ENCODE data around the gene DYNC2I2.

DYNC2I2 gene

GRCh38 chr9:128687453-128687852 lies 30.8 kb upstream of the DYNC2I2 start:
- TF ChIP-seq CTCF (IDR thresholded peaks at IDR 0.05; ENCODE audit: unreplicated experiment in 3 of 3), result no peak
- peaks cover 13% of the 10 kb centered on the region for H3K36me3 Mint-ChIP-seq (ENCODE audit: low read depth)
- peak overlapping the region; percentile 50 to 98 (median 96) for H3K4me3 Mint-ChIP-seq
- H3K4me1 Mint-ChIP-seq, result peaks cover 52% of the 10 kb centered on the region
- H3K9me3 Mint-ChIP-seq, result no peaks in the 10 kb centered on the region
- peak overlapping the region in 2 of 3 experiments; percentile 42 to 98 for H3K27ac Mint-ChIP-seq
- H3K27me3 Mint-ChIP-seq (ENCODE audit: low read depth), result no peaks in the 10 kb centered on the region

- peaks cover 40% of the 10 kb centered on the region for H3K4me1 Mint-ChIP-seq
- TF ChIP-seq CTCF (IDR thresholded peaks at IDR 0.05; ENCODE audit: unreplicated experiment in 3 of 3), result no peak
These were observed 29.2 kb upstream of the DYNC2I2 start for GRCh38 chr9:128685636-128686489.

GRCh38 chr9:128684325-128685199 lies 27.9 kb upstream of the DYNC2I2 start:
- TF ChIP-seq CTCF (IDR thresholded peaks at IDR 0.05; ENCODE audit: unreplicated experiment in 3 of 3), result no peak
- H3K27me3 Mint-ChIP-seq (ENCODE audit: low read depth), result no peaks in the 10 kb centered on the region
- peak overlapping the region; percentile 97 to 98 (median 98) for H3K27ac Mint-ChIP-seq
- peaks cover 40% of the 10 kb centered on the region for H3K4me1 Mint-ChIP-seq
- no peaks in the 10 kb centered on the region for H3K9me3 Mint-ChIP-seq
- peak overlapping the region; percentile 92 to 98 (median 96) for H3K4me3 Mint-ChIP-seq
- H3K36me3 Mint-ChIP-seq (ENCODE audit: low read depth), result no peaks in the 10 kb centered on the region

More at GRCh38 chr9:128685636-128686489, 29.2 kb upstream of the DYNC2I2 start:
- H3K27me3 Mint-ChIP-seq (ENCODE audit: low read depth), result no peaks in the 10 kb centered on the region
- peak overlapping the region; percentile 97 to 98 (median 98) for H3K27ac Mint-ChIP-seq
- H3K9me3 Mint-ChIP-seq, result no peaks in the 10 kb centered on the region
- no peaks in the 10 kb centered on the region for H3K36me3 Mint-ChIP-seq (ENCODE audit: low read depth)
- peak overlapping the region; percentile 92 to 98 (median 96) for H3K4me3 Mint-ChIP-seq

- no peaks in the 10 kb centered on the region for H3K9me3 Mint-ChIP-seq
- H3K27ac Mint-ChIP-seq, result peak overlapping the region; percentile 97 to 98 (median 98)
- H3K4me1 Mint-ChIP-seq, result peaks cover 40% of the 10 kb centered on the region
- no peak for TF ChIP-seq CTCF (IDR thresholded peaks at IDR 0.05; ENCODE audit: unreplicated experiment in 3 of 3)
- H3K27me3 Mint-ChIP-seq (ENCODE audit: low read depth), result no peaks in the 10 kb centered on the region
- no peaks in the 10 kb centered on the region for H3K36me3 Mint-ChIP-seq (ENCODE audit: low read depth)
- H3K4me3 Mint-ChIP-seq, result peak overlapping the region; percentile 92 to 98 (median 96)
These were observed 27.3 kb upstream of the DYNC2I2 start for GRCh38 chr9:128684065-128684324.

GRCh38 chr9:128683340-128684064 lies 26.9 kb upstream of the DYNC2I2 start:
- Mint-ChIP-seq H3K9me3 (no peaks in the 10 kb centered on the region), H3K36me3 (ENCODE audit: low read depth) (no peaks in the 10 kb centered on the region), H3K4me3 (peak overlapping the region; percentile 92 to 98 (median 96)), H3K27ac (peak overlapping the region; percentile 97 to 98 (median 98)), H3K4me1 (peaks cover 39% of the 10 kb centered on the region), H3K27me3 (ENCODE audit: low read depth) (no peaks in the 10 kb centered on the region)
- TF ChIP-seq CTCF (IDR thresholded peaks at IDR 0.05; ENCODE audit: unreplicated experiment in 3 of 3), result no peak

Measured in nephron (organoid).